Astrocyte (in vitro differentiated cells and primary cell): ENCODE measurements around the gene TMEM198.

Experiments used
- EZH2 ChIP-seq: IDR thresholded peaks from 2 replicates; pipeline ENCODE4 v1.6.1; 2012; ENCODE audit warnings: mild to moderate bottlenecking, low read length, inconsistent platforms; ENCODE audit not compliant: insufficient read depth
- TF ChIP-seq, protein P1 (sequence below): IDR thresholded peaks from 2 replicates; pipeline ENCODE4 v1.5.1; 2011; ENCODE audit warnings: low read depth, mild to moderate bottlenecking, inconsistent platforms, low read length, moderate library complexity; ENCODE audit not compliant: insufficient read depth

- TF ChIP-seq, protein P1, sequence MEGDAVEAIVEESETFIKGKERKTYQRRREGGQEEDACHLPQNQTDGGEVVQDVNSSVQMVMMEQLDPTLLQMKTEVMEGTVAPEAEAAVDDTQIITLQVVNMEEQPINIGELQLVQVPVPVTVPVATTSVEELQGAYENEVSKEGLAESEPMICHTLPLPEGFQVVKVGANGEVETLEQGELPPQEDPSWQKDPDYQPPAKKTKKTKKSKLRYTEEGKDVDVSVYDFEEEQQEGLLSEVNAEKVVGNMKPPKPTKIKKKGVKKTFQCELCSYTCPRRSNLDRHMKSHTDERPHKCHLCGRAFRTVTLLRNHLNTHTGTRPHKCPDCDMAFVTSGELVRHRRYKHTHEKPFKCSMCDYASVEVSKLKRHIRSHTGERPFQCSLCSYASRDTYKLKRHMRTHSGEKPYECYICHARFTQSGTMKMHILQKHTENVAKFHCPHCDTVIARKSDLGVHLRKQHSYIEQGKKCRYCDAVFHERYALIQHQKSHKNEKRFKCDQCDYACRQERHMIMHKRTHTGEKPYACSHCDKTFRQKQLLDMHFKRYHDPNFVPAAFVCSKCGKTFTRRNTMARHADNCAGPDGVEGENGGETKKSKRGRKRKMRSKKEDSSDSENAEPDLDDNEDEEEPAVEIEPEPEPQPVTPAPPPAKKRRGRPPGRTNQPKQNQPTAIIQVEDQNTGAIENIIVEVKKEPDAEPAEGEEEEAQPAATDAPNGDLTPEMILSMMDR: no peak
- TF ChIP-seq EZH2: no peak
Observed at GRCh38 chr2:219531639-219532377, 12.0 kb upstream of the TMEM198 start.
